GM21367 (cell line): ENCODE results near the gene BLM.
A peak's percentile ranks its signal among the peaks of the same experiment; 100 is the strongest.
"Not testable (repeated sequence)": the region's sequence is repeated elsewhere in the genome, so short reads cannot be mapped to it uniquely, and the experiment has no call there.

ENCODE experiments used
- ATAC-seq: cut with Tn5 transposase; IDR thresholded peaks from one replicate; pipeline ENCODE4 v1.9.1; 2021; ENCODE audit not compliant: unreplicated experiment

Gene BLM

DNA sequence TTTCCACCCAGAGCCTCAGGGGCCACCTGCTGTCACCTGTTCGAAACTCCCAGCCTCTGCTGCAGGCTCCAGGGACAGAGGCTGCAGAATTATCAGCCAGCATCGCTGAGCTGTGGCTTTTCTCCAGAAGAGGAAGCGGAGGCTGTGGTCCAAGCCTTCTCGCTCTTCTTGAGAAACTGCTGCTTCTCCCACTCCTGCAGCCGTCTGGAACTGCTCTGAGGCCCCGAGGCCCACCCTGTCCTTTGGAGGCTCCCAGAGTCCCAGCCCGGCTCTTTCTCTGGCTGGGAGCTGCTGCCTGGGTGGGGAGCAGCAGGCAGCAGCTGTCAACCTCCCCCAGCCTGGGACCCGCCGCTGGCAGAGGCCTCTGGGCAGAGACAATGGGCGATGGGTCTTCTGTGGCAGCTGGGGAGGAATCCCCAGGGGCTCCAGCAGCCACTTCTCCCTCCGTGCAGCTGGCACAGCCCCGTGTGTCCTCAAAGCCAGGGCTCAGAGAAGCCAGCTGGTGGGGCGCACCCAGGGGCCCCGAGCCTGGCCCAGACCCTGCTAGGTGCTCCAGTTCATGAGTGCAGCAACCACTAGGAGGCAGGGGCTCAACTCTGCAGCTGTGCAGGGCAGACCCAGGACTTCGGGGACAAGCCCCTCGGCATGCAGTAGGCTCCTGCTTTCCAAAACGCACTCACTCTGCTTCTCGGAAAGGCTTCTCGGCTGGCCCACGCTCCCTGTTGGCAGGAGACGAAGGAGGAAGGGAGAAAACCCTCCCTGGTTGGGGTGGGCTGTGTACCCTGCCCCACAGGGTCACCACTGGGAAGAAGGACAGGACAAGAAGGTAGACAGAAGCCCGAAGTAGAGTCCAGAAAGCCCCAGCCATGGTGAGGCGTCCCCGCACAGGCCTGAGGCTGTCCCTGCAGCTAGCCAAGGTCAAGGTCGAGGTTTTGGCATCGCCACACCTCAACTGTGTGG, 101.4 kb downstream of the BLM start:
- ATAC-seq, result no peak

DNA sequence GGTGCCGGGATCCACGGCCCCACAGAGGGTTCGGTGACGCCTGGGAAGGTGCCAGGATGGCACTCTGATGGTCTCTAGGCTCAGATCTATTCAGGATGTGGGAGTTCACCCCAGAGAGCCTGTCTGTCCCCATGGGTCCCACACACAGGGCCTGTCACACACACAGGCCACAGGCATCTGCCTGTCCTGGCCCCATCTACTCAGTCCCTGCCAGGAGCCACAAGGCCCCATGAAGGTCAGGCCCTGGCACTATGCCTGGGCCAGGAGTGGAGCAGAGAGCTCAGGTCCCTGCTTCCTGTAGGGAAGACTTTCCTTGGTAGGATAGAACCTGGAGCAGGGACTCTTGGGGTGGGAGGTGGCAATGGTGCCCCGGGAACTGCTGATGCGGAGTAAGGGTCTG, 102.2 kb downstream of the BLM start:
- ATAC-seq, result no peak

DNA sequence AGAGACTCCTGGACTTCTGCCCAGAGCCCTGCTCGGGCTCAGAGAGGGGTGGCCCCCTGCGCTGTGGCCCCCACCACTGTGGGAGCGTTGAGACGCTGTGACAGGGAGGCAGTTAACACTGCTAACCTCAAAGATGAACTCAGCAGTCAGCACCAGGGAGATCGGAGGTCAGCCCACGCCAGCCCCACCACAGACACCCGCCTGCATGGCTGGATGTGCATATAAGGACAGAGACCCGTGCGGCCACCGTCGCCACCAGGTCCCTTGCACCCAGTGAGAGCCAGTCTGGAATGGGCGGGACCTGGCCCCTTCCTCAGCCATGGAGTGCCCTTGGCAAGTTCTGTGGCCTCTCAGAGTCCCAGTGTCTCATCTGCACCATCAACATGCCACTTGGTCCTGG, 102.7 kb downstream of the BLM start:
- no peak for ATAC-seq

DNA sequence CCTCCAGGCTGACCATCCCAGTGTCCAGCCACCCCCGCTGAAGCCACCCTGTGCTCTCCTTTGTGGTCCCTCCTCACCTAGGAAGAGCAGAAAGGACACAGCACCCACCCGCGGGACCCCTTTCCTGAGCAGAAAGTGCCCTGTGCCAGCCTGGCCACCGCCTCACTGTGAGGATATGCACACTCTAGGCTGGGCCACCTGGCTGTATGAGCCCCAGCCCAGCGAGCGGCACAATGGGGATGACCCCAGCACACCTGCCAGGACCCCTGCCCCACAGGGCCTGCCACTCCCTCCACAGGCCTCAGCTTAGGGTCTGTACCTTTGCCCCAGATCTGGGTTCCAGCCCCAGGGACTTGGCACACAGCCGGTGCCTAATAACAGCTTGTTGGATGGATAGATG, 103.3 kb downstream of the BLM start:
- no peak for ATAC-seq

DNA sequence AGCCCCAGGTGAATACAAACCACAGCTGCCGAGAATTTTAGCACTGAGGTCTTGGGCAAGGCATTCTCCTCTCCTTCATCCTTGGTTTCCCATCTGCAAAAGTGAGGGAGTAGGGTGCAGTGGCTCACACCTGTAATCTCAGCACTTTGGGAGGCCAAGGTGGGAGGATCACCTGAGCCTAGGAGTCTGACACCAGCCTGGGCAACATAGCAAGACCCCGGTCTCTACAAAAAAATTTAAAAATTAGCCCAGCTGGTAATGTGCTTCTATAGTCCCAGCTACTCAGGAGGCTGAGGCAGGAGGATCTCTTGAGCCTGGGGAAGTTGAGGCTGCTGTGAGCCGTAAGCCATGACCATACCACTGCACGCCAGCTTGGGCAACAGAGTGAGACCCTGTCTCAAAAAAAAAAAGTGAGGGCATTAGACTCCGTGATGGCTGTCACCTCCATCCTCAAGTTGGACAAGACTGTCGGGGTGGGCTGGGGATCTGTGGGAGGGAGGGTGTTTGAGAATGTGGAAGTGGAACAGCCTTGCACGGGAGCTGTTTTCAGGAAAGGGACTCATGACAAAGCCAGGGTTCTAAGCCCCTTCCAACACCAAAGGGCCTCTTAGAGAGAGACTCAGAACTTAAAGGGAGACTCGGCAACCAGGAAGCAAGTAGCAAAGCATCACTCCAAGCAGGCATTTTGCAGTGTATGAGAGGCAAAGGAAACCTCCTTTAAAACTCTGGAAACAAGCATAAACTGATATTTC, 105.2 kb downstream of the BLM start:
- ATAC-seq, result no peak

DNA sequence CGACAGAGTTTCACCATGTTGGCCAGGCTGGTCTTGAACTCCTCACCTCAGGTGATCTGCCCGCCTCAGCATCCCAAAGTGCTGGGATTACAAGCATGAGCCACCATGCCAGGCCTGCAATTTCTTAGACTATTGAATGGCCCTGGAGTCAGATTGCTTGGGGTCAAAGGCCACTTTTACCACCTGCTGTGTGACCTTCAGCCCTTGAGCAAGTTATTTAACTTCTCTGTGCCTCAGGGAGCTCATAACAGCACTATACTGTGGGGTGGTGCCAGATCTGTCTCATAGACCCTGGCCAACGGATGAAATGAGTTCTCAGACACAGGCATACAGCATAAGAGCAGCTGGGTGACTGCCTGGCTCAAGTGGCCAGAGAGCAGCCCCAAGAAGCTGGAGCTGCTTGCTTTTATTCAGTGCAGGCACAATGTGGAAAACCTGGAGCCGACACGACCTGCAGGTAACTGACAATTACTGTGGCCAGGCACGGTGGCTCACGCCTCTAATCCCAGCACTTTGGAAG, 106.4 kb downstream of the BLM start:
- ATAC-seq, result no peak

DNA sequence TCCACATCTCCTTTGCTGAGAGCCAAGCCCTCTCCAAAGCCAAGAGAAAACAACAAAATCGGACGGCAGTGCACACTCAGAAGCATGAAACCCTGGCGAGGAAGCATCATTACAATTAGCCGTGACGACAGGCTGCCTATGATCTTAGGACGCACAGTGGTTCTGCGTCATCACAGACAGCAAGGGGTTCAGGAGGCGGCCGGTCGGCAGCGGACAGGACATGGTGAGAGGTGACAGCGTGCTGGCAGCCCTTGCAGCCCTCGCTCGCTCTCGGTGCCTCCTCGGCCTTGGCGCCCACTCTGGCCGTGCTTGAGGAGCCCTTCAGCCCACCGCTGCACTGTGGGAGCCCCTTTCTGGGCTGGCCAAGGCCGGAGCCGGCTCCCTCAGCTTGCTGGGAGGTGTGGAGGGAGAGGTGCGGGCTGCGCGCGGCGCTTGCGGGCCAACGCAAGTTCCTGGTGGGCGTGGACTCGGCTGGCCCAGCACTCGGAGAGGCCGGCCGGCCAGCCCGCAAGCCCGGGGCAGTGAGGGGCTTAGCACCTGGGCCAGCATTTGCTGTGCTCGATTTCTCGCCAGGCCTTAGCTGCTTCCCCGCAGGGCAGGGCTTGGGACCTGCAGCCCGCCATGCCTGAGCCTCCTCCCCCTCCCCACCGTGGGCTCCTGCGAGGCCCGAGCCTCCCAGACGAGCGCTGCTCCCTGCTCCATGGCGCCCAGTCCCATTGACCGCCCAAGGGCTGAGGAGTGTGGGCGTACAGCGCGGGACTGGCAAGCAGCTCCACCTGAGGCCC, 108.2 kb downstream of the BLM start:
- not testable (repeated sequence) for ATAC-seq

DNA sequence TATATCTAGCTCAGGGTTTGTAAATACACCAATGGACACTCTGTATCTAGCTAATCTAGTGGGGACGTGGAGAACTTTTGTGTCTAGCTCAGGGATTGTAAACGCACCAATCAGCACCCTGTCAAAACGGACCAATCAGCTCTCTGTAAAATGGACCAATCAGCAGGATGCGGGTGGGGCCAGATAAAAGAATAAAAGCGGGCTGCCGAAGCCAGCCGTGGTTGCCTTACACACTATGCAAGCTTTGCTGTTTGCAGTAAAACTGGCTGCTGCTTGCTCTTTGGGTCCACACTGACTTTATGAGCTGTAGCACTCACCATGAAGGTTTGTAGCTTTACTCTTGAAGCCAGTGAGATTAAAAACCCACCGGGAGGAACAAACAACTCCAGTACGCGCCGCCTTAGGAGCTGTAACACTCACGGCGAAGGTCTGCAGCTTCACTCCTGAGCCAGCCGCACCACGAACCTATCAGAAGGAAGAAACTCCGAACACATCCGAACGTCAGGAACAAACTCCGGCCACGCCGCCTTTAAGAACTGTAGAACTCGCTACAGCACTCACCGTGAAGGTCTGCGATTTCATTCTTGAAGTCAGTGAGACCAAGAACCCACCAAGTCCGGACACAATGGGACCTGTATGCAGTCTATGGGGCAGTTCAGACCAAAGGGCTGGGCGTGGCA, 109.2 kb downstream of the BLM start:
- ATAC-seq, result not testable (repeated sequence)

DNA sequence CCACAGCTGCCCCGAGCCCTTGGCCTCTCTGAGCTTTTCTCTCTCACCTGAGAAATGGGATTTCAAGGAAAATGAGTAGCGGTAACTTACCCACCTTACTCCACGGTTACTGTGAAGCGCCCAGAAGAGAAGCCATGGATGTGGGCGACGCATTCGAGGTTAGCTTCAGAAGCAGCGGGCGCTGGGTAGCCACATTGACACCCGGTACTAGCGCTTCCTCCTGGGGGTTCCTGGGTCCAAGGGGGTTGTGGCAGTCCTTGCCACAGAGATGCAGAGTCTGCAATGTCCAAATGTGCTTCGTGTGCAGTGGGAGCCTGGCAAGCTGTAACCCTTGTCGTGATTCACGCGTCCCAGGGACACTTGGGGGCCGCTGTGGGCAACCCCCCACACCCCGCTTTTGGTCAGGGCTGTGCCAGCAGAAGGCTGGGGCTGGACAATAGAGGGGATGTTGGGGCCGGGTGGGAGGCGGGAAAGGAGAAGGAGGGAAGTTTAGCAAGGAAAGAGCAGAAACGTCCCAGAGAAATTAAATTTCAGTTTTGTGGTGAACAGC, 109.8 kb downstream of the BLM start:
- ATAC-seq, result no peak

DNA sequence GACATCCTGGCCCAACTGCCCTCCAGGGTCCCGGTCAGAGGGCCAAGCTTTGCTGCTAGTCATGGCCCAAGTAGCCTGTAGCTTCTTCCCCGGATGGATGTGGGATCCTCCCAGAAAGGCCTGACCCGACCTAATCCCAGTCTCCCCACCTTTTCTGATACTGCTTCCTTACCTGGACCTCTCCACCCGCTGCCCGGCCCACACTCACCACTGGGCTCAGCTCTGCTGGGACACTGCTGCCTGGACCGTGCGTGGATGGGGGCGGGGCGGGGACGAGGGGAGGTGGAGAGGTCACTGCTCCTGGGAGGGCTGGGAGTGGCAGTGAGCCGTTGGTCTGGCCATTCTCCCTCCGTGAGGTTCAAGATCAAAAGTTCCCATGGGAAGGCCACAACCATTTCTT, 111.0 kb downstream of the BLM start:
- ATAC-seq, result no peak

DNA sequence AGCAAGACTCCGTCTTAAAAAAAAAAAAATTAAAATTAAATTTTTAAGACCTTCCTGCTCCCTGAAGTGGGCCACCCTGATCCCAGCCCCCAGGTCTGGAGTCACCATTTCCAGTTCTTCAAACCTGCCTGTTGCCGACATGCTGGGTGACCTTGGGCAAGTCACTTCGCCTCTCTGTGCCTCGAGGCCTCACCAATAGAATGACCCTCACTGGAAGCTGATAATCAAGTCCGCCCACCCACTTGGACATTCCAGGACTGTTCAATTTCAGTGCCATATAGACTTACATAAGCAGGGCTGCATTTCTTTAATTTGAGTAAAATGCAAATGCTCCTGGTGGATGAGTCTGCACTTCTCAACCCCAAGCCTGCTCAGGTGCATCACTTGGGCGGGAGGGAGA, 112.0 kb downstream of the BLM start:
- ATAC-seq, result no peak

DNA sequence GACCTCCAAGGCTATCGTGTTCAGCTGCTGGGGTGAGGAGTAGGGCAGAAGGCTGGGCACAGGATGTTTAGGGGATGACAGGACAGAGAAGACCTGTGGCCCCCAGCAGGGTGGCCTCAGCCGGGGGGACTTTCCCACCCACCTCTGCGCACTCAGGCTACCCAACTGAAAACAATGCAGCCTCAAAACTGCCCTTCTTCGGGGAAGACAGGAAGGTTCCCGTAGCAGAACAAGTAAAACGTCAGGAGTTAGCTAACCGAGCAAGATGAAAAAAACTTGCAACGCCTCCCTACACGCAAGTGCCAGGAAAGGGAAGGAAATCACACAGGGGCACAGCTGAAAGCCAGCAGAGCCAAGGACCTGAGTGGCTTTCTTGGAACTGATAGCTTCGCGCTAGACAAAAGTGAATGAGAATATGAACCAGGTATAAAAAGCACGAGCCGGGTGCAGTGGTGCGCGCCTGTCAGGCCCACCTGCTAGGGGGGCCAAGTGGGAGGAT, 112.8 kb downstream of the BLM start:
- no peak for ATAC-seq

DNA sequence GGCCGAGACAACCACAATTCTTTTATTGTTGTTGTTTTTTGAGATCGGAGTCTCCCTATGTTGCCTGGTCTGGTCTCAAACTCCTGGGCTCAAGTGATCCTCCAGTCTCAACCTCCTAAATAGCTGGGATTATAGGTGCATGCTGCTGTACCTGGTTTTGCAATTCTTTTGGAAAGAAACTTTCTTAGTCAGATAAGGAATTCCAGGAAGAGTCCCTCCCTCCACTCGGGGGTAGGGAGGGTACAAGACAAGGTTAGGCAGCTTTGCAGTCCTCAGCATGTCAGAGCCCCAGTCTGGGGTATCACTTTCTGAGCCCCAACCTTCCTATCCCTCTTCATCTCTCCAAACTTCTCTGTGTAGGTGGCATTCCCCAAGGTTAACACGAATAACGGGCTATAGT, 117.5 kb downstream of the BLM start:
- no peak for ATAC-seq

DNA sequence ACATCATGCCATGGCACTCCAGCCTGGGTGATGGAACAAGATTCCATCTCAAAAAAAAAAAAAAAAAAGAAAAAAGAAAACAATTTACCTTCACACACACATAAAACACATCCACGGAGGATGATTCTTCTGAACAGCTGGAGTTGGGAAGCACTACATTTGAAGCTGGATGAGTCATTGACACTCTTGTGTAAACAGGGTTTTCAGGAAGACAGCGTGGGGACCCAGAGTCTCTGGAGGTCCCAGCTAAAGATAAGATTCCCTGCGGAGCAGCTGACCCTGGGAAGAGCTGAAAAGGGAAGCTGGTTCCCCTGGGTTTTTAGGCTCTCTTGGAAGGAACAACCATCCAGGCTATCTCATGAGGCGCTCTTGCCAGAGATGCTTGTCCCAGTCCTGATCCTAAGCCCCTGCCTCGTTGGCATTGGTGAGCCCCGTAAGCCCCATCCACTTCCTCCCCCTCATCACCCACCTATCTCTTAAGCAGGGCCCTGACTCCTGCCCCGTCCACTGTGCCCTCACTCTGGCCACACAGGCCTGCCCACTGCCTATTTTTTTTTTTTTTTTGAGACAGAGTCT, 119.2 kb downstream of the BLM start:
- ATAC-seq, result no peak

DNA sequence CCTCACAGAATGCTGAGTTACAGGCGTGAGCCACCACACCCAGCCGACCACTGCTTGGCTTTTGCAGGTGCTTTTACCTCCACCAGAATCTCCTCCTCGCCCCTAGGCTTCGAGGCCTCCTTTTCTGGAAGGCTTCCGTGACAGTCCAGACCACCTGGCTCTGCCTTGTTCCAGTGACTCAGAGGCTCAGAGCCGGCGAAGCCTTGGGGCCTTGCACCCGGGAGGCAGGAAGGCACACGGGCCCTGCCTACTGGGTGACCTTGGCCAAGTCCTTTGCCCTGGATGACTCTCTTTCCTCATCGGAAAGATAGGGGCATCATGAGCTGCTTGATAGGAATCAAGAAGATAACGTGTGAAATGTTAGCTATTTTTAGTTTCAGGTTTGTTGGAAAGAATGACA, 119.9 kb downstream of the BLM start:
- ATAC-seq, result no peak

DNA sequence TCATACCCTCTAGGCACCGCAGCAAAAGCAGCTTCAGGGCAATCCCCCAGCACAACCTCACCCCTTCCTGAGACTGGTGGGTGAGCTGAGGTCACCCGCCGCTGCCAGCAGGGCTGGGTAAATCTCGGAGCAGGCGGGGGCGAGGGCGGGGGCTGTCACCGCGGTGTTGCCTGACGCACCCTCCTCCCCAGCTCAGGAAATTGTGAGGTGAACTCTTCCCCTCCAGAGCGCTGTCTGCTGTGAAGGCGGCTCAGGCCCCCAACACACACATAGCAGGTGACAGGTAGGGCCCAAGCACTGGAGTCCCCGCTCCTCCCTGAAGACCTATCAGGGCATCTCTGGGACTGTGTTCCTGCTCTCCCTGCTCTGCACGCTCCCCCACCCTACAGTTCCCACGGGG, 121.0 kb downstream of the BLM start:
- no peak for ATAC-seq

DNA sequence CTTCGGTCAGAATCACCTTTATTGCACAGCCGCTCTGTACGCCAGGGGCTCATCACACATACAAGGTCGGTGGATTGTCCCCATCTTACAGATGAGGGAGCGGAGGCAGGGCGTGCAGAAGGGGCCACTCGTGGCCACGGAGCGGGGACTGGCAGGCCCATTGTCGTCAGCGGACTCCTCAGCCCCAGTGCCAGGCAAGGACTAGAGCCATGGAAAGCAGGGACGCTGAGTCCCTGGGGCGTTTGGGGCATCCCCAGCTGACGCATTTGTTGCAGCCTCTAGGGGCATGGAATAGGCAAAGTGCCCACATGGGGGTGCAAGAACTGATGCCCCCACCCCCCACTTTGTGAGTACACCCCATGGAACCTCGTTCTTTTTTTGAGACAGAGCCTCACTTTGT, 121.4 kb downstream of the BLM start:
- no peak for ATAC-seq

DNA sequence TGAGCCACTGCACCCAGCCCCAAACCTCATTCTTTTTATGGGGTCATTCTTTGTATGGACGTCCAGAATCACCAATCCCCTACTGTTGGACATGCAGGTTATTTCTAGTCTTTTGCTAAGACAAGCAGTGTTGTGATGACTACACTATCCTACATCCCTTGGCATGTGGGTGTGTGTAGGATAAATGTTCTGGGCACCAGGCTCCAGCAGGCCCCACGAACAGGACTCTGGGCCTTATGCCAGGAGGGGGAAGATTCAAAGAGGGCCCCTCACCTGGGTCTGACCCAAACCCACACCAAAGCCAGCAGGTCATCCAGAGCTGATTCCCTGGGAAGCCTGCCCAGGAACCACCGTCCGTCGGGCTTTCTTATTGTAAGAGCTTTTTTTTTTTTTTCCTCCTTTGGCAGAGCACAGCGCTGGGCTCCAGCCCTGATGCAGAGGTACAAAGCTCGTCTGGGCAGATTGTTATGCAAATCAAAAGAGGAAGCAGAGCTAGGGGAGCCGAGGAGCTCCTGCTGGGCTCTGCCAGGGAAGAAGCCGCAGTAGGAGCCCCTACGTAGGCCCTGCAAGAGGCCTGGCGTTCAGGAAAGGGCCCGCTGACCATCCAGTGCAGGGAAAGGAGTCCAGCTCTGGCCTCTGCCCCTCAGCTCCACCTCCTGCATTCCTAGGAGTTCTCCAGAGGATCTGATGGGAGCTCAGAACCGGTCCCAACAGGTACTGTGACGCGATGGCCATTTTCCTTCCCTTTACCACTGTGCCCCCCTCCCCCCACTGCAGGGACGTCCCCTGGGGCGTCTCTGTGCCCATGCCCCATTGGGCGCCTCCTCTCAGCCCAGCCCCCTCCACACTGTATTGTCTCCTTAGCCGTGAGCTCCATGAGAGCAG, 122.3 kb downstream of the BLM start:
- peak; percentile 64 for ATAC-seq
